Bone marrow (tissue), 2 donors: ENCODE results near the gene GPX1.
"Not testable (repeated sequence)": the region's sequence is repeated elsewhere in the genome, so short reads cannot be mapped to it uniquely, and the experiment has no call there.

Source experiments
- DNase-seq, 2 donors: peaks; one replicate each; lab custom pipeline; 2025; lab: John Stamatoyannopoulos, UW

The GPX1 gene

GRCh38 chr3:49357443-49358216 is 523 bp downstream of the GPX1 start:
- DNase-seq: peak in 1 of 2 donors; percentile 69

GRCh38 chr3:49357095-49357442 is 1.1 kb downstream of the GPX1 start:
- not testable (repeated sequence) for DNase-seq

DNA sequence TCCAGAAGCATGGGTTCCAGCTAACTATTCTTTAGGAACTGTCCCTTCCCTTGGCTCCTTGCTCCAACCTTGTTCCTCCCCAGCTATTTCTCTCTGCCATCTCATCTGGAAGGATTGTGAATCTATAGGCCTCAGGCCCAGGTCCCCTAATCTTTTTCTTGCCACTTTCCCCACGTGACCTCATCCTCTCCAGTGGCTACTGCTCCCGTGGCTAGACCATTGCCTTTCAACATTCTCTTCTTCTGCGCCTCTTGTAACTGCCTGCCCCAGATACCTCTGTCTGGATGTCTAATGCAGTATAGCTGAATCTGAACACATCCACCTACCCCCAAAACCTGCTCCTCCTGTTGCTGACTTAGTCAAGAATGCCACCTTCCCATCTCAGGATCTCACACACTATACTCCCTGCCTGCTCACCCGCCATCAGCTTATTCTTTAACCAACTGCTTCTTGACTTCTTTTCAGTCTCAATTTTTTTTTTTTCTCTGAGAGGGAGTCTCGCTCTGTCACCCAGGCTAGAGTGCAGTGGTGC is 5.2 kb downstream of the GPX1 start:
- no peak for DNase-seq

DNA sequence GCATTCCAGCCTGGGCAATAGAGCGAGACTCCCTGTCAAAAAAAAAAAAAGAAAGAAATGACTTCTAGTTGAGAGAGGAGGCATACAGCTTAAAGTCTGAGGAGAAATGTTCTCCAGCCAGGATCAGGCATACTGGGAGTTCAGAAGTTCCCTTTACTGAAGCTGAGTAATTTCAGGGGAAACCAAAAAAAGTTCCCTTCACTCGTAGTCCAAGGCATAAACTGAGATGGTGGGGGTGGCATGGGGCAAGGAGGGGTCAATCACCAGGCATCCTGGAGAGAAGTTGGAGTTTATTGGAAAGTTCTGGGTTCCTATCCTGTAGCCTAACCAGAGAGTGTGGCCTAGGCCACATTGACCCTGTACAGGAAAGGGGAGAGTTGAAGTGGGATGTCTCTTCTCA is 5.9 kb downstream of the GPX1 start:
- no peak for DNase-seq

- DNase-seq: peak in 1 of 2 donors; percentile 59
Observed at GRCh38 chr3:49351521-49352011, 6.6 kb downstream of the GPX1 start.

DNA sequence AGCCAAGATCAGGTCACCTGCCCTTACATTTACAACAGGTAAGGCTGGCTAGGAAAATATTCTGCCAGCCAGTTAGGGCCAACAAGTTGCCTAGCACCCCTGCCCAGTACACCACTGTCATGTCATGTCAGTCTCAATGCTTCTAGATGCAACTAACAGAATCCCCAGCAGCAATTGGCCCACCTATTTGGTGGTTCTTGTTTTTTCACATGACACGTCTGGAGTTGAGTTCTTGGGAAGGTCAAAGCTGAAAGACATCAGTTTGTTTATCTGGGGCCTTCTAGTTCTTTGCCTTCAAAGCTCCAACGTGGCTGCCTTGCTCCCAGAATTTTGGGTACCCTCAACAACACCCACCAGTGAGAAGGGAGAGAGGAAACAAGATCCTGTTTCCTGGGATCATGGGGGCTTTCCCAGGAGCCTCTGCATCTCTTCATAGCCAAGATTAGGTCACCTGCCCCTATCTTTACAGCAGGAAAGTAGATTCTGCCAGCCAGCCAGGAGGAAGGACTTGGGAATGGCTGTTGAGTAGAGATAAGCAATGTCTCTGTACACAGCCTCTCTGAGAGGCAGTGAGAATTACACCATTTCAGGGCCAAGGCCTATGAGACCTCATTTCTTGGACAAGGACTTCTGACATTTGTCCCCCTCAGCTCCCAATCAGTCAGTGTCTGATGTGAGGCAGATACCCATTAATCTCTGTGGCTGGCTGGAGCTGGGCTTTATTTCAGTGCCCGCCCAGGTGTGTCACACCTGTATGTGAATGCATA is 8.6 kb downstream of the GPX1 start:
- DNase-seq: no peak

- DNase-seq: not testable (repeated sequence)
Observed at GRCh38 chr3:49348361-49348760, 9.8 kb downstream of the GPX1 start.

- DNase-seq: no peak
Observed at GRCh38 chr3:49346797-49347251, 11.3 kb downstream of the GPX1 start.

- DNase-seq: peak in 1 of 2 donors; percentile 73
Observed at GRCh38 chr3:49343163-49343562, 15.0 kb downstream of the GPX1 start.

DNA sequence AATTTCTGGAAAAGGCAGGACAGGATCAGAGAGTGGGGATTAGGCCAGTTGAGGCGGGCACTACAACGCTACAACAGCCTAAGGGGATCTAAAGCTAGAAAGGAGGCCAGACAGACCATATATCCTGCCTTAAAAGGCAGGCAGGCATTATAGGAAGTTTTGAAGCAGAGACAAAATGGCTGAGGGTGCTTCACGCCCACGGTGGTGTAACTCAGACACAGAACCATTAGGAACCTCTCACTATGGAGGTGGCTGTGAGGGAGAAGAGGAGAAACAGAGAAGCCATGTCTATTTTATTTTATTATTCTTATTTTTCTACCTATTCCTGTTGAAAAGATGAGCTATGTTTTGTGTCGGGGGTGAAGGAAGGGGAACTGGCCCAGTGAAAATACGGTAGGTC is 16.2 kb downstream of the GPX1 start:
- DNase-seq: no peak

DNA sequence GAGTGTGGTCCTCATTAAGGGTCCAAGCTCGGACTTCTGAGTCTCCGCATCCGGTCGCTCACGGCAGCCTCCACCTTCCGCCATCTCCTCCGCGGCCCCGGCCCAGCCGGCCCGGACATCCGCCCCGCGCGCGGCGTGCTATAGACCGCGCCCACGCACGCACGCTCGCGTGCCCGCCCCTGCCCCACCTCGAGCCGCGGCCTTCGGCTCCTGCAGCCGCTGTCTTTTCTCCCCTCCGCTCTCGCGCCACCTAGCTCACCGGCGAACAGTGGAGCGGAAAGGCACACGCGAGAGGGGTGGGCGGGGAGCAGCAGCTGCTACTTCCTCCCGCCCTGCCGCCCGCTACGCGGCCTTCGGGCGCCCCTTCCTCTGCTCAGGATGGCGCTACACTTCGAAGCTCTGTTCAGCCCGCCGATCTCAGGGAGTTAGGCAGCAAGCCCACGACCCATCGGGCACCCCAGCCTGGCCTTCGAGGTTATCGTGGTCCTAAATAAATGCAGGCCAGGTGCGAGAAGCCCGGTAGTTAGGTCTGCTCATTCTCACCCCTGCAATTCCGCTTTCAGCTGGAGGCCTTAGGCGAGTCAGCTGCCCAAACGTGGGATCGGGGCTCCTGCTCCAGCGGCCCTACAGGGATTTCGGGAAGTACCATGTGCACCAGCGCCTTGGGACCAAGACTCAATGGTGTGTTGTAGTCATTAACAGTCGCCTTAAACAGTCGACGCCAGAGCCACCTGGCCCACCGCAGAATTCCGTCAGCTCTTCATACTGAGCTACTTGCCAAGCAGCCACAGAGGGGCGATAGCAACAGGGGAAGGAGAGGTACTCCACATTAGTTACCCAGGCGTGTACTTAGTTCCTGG is 18.0 kb downstream of the GPX1 start, which contains the start of gene USP4:
Gene USP4 (minus strand): TSS at position 113 of the 860 bp plus-strand sequence. CDS start 29 bp downstream, at position 84.
- peak; percentile 79 to 89 for DNase-seq

GRCh38 chr3:49339581-49339940 is 18.6 kb downstream of the GPX1 start:
- DNase-seq: no peak

DNA sequence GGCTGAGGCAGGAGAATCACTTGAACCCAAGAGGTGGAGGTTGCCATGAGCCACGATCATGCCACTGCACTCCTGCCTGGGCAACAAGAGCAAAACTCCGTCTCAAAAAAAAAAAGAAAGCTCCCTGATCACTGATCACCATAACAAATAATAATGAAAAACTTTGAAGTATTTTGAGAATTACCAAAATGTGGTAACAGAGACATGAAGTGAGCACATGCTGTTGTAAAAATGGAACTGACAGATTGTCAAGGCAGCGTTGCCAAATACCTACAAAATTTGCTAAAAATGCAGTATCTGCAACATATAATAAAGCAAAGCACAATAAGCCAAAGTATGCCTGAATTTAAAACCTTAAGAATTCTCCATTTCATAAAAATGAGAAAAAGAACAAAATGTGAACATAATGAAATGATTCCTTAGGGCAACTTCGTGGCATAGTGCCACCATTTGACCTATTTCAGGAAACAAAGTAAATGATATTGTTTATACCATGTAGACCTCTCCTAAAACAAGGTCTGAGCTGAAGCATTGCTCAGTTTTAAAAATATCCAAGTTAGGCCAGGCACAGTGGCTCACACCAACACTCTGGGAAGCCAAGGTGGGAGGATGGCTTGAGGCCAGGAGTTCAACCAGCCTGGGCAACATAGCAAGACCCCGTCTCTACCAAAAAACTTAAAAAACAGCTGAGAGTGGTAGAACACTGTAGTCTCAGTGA is 24.1 kb downstream of the GPX1 start:
- no peak for DNase-seq

GRCh38 chr3:49333091-49333490 is 25.1 kb downstream of the GPX1 start:
- no peak for DNase-seq

GRCh38 chr3:49329186-49329585 is 29.0 kb downstream of the GPX1 start:
- no peak for DNase-seq

- not testable (repeated sequence) for DNase-seq
Observed at GRCh38 chr3:49328350-49328749, 29.8 kb downstream of the GPX1 start.

DNA sequence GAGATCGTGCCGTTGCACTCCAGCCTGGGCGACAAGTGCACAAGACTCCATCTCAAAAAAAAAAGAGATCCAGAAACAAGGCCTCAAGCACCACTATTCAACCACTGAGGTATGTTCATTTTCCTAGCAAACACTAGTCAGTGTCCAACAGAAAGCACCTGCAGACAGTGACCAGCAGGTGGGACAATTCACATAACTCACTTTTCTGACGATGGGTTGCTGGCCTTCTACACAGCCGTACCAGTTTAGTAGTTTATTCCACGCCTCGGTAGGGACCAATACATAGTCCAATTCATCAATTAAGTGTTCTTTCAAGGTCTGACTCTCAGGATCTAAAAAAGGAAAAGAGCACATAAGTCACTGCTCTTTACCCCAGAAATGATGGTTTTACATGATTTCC is 30.7 kb downstream of the GPX1 start:
- no peak for DNase-seq

DNA sequence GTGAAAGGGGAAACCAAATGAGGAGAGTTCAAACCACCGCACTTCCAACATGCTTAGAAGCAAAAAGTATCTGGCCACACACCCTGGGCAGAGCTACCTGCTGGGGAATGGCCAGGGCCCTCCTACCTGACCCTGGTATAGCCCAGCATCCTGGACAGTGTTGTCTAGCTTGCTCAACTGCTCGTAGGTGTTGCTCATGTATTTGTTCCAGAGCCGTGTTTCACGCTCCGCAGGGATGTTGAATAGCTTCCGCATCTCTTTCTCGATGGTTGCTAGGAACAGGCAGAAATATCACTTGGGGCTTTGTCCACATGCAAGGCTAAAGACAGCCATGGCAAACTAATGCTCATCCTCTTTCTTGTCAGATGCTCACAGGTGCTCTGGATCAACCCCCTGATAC is 33.4 kb downstream of the GPX1 start:
- DNase-seq: no peak

- DNase-seq: no peak
Observed at GRCh38 chr3:49316696-49317457, 41.3 kb downstream of the GPX1 start.

DNA sequence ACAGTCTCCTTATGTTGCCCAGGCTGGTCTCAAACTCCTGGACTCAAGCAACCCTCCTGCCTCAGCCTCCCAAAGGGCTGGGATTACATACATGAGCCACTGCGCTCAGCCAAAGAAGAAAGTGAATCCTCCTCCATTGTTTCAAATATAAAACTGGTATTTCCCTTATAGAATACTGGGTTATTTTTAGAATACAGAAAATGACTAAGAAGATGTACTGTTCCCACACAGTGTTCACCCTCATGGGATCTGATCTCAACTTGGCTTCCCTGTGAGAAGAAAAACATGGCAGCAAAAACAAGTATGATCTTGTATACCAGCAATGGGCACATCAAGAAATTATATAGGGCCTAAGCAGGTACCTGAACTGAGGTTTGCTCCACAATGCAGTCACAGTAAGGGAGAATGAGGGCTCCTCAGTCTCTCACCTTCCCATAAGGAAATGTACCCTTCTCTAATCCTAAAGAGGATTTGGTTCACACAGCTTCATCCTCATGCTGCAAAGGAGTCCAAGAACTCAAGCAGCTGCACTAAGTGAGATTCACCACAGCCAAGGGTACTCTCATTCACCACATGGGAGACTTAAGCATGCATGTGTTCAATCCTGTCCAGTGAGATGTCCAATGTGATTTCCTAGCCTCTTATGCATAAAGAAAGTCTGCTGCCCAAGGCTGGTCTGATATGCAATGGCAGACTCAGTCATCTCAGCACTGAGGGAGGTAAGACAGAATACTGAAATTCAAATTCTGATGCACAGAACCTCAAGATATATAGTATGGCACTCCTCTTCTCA is 44.1 kb downstream of the GPX1 start:
- no peak for DNase-seq
